Endometrial microvascular endothelial cells (primary cell): ENCODE data around the gene ZNF407. TPM values are rescaled to one million over a fixed set of nuclear protein-coding genes. Genes with fewer than 3 reads are reported as not detected.
"Not testable (repeated sequence)": the region's sequence is repeated elsewhere in the genome, so short reads cannot be mapped to it uniquely, and the experiment has no call there.

Experiments
- in situ Hi-C: cut with HindIII; loops from 2 replicates; pipeline ENCODE4 v1.10.0; 2017; ENCODE audit warnings: low sequenced_read_pairs, low pct_unique_long_range_greater_than_20kb; ENCODE audit errors: inconsistent ontology term
- total RNA-seq: library from RNA; depleted of rRNA; stranded (reverse); fragments of >200 nt; gene quantifications from one replicate; pipeline ENCODE4 v1.2.3, GENCODE V29; 2015; ENCODE audit errors: inconsistent ontology term

The ZNF407 gene
- total RNA-seq, 1 donor from 2014 or later: 8.7 TPM

DNA sequence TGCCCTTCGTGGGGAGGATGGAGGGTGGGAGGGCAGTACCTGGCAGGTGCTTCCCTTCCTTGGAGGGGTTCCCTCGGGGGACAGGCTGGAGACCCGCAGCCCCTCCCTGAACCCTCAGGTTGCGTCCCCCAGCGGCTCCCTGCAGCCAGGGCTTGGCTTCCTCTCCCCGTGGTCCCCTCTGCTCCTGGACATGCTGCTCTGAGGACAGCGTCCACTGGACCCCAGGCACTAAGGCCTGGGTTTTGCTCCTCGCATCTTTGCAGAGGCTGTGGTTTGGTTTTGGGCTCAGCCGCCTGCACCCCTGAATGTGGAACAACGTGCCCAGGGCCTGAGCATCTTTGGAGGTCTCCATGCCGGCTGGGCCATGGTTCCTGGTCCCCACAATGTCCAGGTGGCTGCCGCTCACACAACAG, 477.8 kb downstream of the ZNF407 start:
- in situ Hi-C loops: no loop called here

DNA sequence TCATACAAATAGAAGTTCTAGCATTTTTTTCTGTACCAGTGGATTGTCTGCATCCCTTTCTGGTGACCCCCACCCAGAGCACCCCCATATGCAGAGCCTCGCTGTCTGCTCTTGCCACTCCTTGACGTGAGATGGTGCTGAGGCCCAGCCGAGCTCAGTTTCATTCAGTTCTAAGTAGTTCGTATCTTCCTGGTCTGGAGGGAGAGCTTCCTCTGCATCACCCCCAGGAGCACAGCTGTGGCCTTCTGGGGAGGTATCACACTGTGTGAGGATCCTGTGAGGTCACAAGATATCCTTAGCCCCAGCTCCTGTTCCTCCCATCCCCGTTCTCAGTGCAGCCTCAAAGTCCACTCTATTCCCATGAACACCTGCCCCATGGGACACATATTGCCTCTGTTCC, 478.6 kb downstream of the ZNF407 start:
- in situ Hi-C loops: no loop called here

DNA sequence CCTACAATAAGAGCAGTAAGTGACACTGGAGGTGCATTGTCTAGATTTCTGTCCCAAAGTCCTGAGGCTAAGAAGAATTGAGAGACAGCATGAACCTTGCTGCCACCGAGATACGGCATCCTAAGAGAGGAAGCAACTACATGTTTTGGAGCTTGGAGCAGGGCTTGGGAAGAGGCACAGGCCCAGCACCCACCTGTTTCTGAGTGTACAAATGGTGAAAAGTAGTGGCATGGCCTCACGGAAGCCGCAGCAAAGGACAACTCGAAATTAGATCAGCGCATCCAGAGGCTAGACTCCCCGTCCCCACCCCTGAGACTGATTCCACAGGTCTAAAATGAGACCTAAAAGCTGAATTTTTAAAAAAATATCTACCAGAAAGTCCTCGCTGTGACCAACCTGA, 483.8 kb downstream of the ZNF407 start:
- in situ Hi-C loops: no loop called here

DNA sequence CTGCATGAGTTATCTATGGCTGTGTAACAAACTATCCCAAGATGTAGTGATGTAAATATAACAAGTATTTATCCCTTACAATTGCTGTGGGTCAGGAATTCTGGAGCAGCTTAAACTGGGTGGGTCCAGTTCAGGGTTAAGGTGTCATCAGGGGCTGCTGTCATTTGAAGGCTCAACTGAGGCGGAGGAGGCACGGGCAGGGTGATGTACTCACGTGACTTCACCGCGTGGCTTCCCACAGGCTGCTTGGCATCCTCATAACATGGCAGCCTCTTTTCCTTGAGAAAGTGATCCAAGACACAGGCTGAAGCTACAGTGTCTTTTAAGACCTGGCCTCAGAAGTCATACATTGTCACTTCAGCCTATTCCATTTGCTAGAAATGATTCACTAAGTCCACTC, 485.5 kb downstream of the ZNF407 start:
- in situ Hi-C loops: no loop called here

DNA sequence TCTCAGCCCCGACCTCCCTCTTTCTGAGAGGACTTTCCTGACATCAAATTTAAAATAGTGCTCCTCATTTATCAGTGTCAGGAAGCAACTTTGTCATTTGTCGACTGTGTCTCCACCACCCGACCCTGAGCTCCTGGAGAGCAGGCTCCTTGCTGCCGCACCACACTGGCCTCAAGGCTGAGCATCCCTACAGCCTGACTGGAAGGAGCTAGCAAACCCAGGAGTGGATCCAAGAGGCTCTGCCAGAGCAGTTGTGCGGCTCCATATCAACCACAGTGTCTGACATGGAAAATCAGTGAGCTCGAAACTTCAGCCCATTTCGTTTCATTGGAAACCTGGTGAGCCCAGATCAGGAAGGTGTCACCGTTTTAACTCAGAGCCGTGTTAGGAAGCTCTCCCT, 486.1 kb downstream of the ZNF407 start:
- in situ Hi-C loops: no loop called here

DNA sequence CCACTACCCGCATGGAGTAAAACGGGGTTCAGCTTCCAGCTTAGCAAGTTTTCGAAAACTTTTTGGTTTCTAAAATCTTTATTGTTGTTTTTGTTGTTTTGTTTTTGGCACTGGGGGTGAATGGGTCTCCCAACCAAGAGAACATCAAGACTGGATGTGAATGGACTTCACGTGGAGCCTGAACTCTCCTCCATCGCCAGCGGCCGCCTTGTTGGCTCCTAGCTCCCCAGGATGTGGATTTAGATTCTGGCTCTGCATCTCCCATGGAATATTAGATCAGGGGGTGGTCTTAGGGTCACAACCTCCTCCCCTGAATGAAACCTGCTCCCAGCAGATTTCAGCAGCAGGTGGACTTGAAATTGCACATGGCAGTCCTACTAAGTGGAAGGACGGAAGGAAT, 488.0 kb downstream of the ZNF407 start:
- in situ Hi-C loops: not testable (repeated sequence)

DNA sequence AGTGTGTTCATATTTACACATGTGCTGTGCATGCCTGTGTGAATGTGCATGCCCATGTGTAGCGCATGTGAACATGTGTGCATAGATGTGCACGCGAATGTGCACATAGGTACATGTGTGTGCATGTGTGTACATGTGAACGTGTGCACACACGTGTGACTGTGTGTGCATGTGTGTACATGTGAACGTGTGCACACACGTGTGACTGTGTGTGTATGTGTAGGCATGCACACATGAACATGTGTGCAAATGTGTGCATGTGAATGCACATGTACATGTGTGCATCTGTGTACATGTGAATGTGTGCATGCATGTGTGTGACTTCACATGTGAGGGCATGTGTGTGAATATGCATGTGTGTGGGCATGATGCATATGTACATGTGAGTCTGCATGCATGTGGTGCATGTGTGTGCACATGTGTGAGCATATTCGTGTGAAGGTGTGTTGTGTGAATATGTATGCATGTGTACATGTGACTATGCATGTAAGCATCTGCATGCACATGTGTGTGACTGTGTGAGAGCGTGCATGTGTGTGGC, 488.9 kb downstream of the ZNF407 start:
- in situ Hi-C loops: no loop called here

DNA sequence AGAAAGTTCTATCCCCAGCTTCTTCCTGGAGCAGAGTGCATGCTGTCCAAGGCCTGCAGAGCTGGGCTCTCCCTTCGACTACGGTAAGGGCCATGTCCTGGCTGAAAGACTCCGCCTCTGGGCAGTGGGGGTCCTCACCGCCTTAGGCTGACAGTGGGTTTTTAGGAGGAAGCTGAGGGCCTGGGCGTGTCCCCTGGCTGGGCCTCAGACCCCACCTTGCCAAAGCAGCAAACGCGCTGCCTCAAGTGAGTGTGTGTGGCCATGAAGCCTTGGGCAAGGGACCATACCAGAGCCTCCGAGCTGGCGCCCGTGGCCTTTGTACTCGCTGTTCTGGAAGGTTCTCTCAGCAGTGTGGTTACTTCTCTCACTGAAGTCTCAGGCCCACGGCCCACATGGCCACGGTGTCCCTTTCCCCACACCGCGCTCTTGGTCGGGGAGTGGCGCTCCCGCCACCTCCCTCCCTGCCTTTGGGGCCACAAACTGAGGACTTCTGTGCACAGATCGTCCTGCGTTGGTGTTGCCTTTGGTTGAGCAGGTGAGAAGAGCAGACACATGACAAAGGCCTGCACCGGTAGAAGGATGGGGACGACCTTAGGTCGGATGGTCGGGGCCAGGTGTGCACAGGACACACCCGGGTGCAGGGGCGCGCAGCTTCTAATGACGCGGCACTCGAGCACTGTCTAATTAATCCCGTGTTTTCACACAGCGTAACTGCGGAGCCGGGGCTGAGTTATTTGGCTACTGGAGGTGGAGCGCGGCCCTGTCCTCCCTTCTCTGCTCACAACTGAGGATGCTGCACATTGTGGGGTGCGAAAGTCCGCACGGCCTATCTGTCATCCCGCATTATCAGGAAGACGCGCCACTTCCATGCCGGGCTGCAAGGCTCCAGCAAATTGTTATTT, 489.7 kb downstream of the ZNF407 start:
- in situ Hi-C loops: no loop called here

DNA sequence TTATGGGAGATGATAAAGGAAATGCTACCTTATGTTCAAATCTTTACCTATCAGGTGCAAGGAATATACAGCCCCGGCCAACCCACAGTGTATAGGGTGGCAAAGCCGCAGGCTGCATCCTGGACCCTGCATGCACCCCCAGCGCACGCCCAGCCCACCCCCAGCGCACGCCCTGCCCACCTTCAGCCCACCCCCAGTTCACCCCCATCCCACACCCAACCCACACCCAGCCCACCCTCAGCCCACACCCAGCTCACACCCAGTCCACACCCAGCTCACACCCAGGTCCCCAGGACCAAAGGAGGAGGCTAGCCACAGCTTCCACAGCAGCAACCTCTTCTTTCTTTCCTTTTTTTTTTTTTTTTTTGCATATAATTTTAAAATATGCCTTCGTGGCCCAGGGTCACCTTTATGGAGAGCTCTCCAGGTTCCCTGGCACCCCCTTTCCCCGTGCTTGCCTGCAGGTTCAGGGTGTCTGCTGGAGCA, 490.4 kb downstream of the ZNF407 start:
- in situ Hi-C loops: no loop called here

DNA sequence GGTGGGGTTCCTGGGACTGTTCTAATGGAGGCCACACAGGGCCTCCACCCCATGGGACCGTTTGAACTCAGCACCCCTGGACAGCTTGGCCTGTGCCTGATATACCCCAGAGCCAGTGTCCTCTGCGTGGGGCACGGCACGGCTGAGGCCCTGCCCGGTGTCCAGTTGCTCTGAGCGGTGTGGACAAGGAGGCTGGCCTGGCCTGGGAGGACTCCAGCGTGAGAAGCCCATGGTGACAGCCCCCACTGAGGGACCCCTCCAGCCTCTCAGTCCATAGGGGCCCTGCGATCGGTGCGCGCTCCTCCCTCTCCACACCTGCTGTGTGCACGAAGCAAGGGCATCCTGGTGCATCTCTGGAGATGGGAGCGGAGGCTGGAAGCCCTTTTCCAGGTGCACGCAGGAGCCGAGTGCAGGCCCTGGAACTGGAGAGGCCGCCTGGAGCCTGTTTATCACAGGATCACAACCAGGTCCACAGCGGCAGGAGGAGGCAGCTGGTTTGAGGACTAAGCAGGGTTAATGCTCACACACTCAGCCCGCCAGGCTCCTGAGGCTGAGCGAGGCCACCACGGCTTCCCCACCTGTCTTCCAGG, 491.0 kb downstream of the ZNF407 start:
- in situ Hi-C loops: no loop called here

DNA sequence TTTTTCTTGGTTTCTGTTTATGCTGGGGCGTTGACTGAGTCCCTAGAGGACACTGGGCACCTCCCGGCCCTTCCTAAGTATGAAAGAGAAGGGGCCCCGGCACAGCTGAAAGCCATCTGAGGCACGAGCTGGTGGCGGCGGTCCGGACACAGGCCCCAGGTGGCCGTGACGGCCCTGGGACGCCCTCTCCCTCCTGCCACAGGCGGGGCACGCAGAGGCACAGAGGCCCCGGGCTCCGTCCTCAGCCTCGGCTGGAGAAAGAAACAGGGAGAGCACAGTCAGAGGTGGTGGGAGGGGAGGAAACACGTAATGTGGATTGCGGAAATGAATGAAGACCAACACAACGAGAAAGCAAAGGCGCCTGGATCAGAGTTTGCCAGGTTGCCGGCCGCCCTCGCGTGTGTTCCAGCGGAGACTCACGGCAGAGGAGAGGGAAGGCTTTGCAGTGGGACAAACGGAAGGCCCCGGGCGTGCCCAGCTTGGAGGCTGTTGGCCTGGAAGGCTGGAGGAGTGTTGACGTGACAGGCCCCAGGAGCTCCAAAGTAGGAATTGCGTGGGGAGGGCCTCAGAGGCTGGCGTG, 492.2 kb downstream of the ZNF407 start:
- in situ Hi-C loops: no loop called here

DNA sequence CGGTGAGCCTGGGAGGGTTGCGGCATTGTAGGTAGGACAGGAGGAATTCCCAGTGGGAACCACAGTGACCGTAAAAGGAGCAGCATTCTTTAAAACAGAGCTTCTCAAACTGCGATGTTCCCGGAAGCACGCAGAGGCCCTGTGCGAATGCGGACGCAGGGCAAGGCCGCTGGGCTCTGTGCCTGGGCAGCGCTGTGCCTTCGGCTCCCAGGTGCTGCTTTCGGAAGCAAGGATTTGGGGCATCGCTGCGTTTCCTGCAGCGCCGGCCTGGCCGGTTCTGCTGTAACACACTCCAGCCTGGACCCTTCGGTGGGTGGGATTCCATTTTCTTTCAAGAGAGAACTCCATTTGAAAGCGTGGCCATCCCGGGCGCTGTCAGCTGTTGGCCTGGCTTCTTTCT, 492.7 kb downstream of the ZNF407 start:
- in situ Hi-C loops: no loop called here

DNA sequence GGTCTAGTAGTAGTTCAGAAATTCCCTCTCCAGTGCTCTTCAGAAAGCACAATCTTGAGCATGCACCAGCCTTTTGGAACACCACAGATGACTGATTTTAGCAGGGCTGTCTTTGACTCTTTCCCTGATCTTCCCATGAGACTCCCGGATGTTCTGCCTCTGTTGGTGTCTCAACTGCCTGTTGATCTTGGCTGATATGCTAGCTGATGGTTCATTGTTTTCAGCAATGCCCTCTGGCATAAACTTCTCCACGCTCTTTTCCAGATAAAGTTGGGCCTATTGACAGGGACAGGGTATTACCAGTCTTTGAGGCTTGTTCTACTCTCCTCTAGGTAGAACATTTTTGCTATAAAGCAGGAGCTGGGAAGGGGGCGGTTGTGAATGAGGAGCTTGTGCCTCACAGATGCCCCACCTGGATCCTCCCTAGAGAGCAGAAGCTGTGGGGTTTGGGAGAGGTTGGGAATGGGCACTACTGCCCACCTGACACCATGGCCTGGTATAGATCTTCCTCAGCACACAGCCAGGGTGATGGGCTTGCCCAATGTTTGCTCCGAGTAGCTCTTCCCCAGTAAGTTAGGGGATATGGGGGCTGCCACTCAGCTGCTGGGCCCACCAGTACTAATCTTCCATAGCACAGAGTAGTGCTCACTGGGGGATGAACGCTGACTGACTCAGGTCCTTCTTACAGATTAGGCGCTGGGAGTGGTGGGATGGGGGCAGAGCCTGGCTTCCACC, 500.0 kb downstream of the ZNF407 start:
- in situ Hi-C loops: no loop called here

DNA sequence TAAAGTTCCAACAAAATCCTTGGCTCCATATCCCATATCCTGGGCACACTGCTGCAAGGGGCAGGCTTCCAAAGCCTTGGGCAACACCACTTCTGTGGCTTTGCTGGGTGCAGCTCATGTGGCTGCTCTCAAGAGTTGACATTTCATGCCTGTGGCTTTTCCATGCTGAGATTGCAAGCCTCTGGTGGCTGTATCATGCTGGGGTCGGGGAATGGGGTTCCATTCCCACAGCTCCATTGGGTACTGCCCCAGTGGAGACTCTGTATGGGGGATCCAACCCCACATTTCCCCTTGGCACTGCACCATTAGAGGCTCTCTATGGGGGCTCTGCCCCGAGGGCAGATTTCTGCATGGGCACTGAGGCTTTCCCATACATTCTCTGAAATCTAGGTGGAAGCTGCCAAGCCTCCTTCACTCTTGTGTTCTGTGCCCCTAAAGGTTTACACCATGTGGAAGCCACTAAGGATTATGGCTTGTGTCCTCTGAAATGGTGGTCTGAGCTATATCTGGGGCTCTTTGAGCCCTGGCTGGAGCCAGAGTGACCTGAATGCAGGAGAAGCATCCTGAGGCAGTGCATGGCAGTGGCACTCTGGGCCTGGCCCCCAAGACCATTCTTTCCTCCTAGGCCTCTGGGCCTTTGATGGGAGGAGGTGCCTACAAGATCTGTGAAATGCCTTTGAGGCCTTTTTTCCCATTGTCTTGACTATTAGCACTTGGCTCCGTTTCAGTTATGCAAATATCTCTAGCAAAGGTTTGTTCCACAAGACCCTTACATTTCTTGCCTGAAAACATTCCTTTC, 503.4 kb downstream of the ZNF407 start:
- in situ Hi-C loops: no loop called here

DNA sequence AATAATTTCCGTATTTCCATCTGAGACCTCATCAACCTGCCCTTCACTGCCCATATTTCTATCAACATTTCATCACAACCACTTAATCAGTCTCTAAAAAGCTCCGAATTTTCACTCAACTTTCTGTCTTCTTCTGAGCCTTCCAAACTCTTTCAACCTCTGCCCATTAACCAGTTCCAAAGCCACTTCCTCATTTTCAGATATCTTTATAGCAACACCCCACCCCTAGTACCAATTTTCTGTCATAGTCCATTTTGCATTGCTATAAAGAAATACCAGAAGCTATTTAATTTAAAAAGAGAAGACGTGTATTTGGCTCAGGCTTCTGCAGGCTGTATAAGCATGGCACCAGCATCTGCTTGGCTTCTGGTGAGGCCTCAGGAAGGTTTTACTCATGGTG, 504.2 kb downstream of the ZNF407 start:
- in situ Hi-C loops: no loop called here

DNA sequence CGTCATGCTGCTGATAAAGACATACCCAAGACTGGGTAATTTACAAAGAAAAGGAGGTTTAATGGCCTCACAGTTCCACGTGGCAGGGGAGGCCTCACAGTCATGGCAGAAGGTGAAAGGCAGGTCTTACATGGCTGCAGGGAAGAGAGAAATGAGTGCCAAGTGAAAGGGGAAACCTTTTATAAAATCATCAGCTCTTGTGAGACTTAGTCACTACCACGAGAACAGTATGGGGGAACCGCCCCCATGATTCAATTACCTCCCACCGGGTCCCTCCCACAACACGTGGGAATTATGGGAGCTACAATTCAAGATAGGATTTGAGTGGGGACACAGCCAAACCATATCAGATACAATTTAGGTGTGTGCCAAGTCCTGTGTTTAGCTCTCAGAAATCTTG, 506.4 kb downstream of the ZNF407 start:
- in situ Hi-C loops: not testable (repeated sequence)

DNA sequence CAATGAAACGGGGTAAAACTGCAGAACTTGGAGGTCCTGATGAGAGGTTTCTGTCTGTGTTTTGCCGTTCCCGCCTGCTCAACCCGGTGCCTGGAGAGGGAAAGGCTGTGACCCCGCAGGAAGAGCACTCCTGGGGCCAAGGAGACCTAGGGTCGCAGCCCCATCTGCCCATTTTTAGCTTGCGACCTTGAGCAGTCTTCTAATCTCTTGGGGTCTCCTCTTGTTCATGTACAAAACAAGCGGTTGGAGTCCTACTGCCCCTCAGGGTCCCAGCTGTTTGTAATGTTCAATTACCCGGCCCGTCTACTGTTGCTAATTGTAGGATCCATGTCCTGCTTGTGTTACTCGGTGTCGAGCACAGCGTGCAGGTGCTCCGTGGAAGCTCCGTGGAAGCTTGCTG, 506.8 kb downstream of the ZNF407 start:
- in situ Hi-C loops: no loop called here

DNA sequence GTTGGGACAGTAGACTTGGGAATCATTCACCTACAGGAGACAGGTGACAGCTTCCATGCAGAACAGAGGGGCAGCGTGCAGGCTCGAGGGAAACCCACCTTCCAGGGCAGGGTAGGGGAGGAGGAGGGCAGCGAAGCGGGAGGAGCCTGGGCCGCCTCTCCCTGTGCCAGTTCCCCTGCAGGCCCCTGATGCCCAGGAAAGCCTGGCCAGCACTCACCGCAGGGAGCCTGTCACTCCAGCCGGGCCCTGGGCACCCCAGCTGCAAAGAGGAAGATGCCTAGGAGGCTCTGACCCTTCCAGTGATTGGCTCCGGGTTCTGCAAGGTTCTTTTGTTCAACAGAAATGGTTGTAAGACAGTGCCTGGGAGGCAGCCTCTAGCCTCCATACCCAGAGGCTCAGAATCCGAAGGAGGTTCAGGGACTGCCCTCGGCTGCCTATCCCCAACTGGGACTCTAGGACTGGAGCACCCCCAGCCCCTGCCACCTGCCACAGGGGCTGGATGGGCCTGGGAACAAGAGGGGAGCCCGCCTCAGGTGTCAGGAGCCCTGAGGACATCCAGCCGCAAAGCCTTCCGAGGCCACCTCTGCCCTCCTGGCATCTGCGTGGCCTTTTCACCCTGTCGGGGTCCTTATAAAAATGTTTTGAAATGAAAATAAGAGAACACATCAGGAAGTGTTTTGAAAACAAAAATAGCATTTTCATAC, 508.0 kb downstream of the ZNF407 start:
- in situ Hi-C loops: no loop called here
